Measurements from ENCODE around the gene DNPH1. TPM values are rescaled to one million over a fixed set of nuclear protein-coding genes. Genes with fewer than 3 reads are reported as not detected.

Gene DNPH1
- total and polyA plus RNA-seq, 9 of the 15 experiments (the other 6 are each of a cell fraction or from before 2014, with no cell fraction given) = 7.3 to 300 (median 68.7) TPM

DNA sequence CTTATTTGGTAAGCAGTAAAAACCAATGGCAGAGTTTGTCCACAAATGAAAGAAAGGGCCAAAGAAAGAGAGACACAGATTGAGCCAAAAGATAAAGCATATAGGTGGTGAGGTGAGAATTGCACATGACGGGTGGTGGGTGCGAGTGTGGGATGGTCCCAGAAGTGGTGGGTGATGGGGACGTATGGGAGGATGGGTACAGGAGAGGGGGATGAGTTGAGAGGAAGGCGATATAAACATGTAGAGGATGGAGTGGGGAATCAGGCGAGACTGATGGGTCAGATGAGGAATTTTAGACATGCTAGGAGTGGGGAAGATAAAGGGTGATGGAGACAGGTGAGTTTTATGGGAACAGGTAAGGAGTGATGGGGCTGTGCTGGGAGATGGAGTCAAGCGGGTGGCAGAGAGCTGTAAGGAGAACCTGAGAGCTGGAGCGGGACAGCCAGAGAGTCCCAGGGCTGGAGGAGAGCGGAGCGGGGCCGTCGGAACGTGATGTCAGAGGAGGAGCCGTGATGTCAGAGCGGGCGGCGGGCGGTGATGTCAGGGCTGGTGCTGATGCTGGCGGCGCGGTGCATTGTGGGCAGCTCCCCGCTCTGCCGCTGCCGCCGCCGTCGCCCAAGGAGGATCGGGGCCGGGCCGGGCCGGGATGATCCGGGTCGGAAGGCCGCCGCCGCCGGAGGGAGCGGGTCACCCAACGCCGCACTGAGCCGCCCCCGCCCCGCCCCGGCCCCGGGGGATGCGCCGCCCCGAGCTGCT, 13.8 kb upstream of the DNPH1 start, which contains the start of gene TTBK1:
TTBK1 (plus strand) TSS at position 574 of the 756 bp plus-strand sequence. CDS start 3,180 bp downstream, outside the sequence.
- in situ Hi-C loops (cut with MboI) = no loop called here
- intact Hi-C loops (cut with micrococcal nuclease) = no loop called here
- Histone ChIP-seq H3K9ac (ENCODE audit: insufficient read depth in 1 of 2, low read depth in 2 of 2, low read length in 2 of 2) (no peak within 1 kb of the TSS), H3K36me3 (ENCODE audit: control insufficient read depth, insufficient read depth, low read length) (no peaks in the 10 kb centered on the region), H4K20me1 (replicated peaks; ENCODE audit: control insufficient read depth, insufficient read depth, low read length) (0 out of 2 replicates have a peak, but pooled peaks cover 6% of the 10 kb centered on the region), H2AFZ (ENCODE audit: low read depth, low read length) (no peak within 1 kb of the TSS), H3K4me3 (no peak within 1 kb of the TSS), H3K79me2 (ENCODE audit: control insufficient read depth, insufficient read depth, low read length) (no peaks in the 10 kb centered on the region), H3K27me3 (ENCODE audit: control insufficient read depth in 2 of 2, insufficient read depth in 2 of 2, low read length in 2 of 2) (peaks cover 39 to 67% of the 10 kb centered on the region in 2 experiments), H3K4me1 (replicated peaks in 1 of 2; ENCODE audit: control insufficient read depth in 2 of 2, insufficient read depth in 2 of 2, low read length in 2 of 2) (peaks cover 10 to 24% of the 10 kb centered on the region in 2 experiments), H3K27ac (ENCODE audit: extremely low read depth, low read depth, low read length) (no peak within 1 kb of the TSS), H3K9me3 (replicated peaks; ENCODE audit: control insufficient read depth, insufficient read depth, low read depth, low read length) (peaks cover 3% of the 10 kb centered on the region; the same call in 1 of the 2 replicates), H3K9me1 (ENCODE audit: control insufficient read depth, insufficient read depth, low read length) (no peaks in the 10 kb centered on the region), H3K4me2 (ENCODE audit: insufficient read depth, low read length) (no peak within 1 kb of the TSS)
- FAIRE-seq = no peak
- WGBS (ENCODE audit: insufficient coverage, low coverage, missing lambda C conversion rate) = 5% methylated on average over 27 of the region's 47 CpGs
- no TSS peak for BruUV-seq (replicated peaks)
- DNase-seq (ENCODE audit: extremely low read depth in 1 of 4, low spot score in 3 of 4) = peak in 2 of 4 experiments; percentile 70 to 78
- no peak for ATAC-seq
- POLR2A ChIA-PET = interaction anchor here (1.5 kb wide), 1 partner anchor 13 kb away, joined by 3 read pairs; no protein-coding TSS in a partner anchor
- CTCF ChIA-PET (ENCODE audit: low intra/inter-chr PET ratio) = no interaction called here
- peak; percentile 81 for TF ChIP-seq ZNF143 (CRISPR knock-in tag; IDR thresholded peaks at IDR 0.05)
- peak; percentile 94 for TF ChIP-seq CREB1 (IDR thresholded peaks at IDR 0.05)
- peak; percentile 93 for TF ChIP-seq CREB1 (CRISPR knock-in tag; IDR thresholded peaks at IDR 0.05)
- peak; percentile 45 for TF ChIP-seq ATF1 (CRISPR knock-in tag; IDR thresholded peaks at IDR 0.05)
- peak; percentile 92 for TF ChIP-seq ATF1 (tag; IDR thresholded peaks at IDR 0.05)
- TF ChIP-seq CTBP1 (IDR thresholded peaks at IDR 0.05; ENCODE audit: borderline replicate concordance) = peak; percentile 93
- TF ChIP-seq, protein P1, sequence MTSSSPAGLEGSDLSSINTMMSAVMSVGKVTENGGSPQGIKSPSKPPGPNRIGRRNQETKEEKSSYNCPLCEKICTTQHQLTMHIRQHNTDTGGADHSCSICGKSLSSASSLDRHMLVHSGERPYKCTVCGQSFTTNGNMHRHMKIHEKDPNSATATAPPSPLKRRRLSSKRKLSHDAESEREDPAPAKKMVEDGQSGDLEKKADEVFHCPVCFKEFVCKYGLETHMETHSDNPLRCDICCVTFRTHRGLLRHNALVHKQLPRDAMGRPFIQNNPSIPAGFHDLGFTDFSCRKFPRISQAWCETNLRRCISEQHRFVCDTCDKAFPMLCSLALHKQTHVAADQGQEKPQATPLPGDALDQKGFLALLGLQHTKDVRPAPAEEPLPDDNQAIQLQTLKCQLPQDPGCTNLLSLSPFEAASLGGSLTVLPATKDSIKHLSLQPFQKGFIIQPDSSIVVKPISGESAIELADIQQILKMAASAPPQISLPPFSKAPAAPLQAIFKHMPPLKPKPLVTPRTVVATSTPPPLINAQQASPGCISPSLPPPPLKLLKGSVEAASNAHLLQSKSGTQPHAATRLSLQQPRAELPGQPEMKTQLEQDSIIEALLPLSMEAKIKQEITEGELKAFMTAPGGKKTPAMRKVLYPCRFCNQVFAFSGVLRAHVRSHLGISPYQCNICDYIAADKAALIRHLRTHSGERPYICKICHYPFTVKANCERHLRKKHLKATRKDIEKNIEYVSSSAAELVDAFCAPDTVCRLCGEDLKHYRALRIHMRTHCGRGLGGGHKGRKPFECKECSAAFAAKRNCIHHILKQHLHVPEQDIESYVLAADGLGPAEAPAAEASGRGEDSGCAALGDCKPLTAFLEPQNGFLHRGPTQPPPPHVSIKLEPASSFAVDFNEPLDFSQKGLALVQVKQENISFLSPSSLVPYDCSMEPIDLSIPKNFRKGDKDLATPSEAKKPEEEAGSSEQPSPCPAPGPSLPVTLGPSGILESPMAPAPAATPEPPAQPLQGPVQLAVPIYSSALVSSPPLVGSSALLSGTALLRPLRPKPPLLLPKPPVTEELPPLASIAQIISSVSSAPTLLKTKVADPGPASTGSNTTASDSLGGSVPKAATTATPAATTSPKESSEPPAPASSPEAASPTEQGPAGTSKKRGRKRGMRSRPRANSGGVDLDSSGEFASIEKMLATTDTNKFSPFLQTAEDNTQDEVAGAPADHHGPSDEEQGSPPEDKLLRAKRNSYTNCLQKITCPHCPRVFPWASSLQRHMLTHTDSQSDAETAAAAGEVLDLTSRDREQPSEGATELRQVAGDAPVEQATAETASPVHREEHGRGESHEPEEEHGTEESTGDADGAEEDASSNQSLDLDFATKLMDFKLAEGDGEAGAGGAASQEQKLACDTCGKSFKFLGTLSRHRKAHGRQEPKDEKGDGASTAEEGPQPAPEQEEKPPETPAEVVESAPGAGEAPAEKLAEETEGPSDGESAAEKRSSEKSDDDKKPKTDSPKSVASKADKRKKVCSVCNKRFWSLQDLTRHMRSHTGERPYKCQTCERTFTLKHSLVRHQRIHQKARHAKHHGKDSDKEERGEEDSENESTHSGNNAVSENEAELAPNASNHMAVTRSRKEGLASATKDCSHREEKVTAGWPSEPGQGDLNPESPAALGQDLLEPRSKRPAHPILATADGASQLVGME (CRISPR knock-in tag; IDR thresholded peaks at IDR 0.05) = peak; percentile 100
- no peak for TF ChIP-seq RBM25 (IDR thresholded peaks at IDR 0.05; ENCODE audit: low read depth, low read length, severe bottlenecking)
- TF ChIP-seq CREM (IDR thresholded peaks at IDR 0.05; ENCODE audit: low read depth) = peak; percentile 95
- TF ChIP-seq CXXC5 (CRISPR knock-in tag; IDR thresholded peaks at IDR 0.05) = peak; percentile 49
- TF ChIP-seq ZNF76 (CRISPR knock-in tag; IDR thresholded peaks at IDR 0.05; ENCODE audit: borderline replicate concordance) = no peak
- no peak for TF ChIP-seq PHF20 (IDR thresholded peaks at IDR 0.05; ENCODE audit: partially characterized antibody)
- TF ChIP-seq, protein P2, sequence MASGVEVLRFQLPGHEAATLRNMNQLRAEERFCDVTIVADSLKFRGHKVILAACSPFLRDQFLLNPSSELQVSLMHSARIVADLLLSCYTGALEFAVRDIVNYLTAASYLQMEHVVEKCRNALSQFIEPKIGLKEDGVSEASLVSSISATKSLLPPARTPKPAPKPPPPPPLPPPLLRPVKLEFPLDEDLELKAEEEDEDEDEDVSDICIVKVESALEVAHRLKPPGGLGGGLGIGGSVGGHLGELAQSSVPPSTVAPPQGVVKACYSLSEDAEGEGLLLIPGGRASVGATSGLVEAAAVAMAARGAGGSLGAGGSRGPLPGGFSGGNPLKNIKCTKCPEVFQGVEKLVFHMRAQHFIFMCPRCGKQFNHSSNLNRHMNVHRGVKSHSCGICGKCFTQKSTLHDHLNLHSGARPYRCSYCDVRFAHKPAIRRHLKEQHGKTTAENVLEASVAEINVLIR (CRISPR knock-in tag; IDR thresholded peaks at IDR 0.05) = peak; percentile 33; the same call in 1 of the 2 replicates
- TF ChIP-seq, protein P3, sequence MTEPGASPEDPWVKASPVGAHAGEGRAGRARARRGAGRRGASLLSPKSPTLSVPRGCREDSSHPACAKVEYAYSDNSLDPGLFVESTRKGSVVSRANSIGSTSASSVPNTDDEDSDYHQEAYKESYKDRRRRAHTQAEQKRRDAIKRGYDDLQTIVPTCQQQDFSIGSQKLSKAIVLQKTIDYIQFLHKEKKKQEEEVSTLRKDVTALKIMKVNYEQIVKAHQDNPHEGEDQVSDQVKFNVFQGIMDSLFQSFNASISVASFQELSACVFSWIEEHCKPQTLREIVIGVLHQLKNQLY (CRISPR knock-in tag; conservative IDR thresholded peaks at IDR 0.05) = no peak
- peak in 1 of 2 experiments; percentile 94; a peak in 2 of 4 replicates for TF ChIP-seq RCOR1 (IDR thresholded peaks at IDR 0.05; ENCODE audit: borderline replicate concordance in 1 of 2, low read depth in 2 of 2, low read length in 2 of 2)
